HepG2 (cell line): ENCODE data around the gene TNS1. TPM values are rescaled to one million over a fixed set of nuclear protein-coding genes. Genes with fewer than 3 reads are reported as not detected.

Experiments used
- ARNTL ChIP-seq: sonication (generic); formaldehyde crosslinking; IDR thresholded peaks from 2 replicates; pipeline ENCODE4 v1.4.0; 2020; ENCODE audit warnings: mild to moderate bottlenecking, missing genetic modification reagents
- ATF7-NPFF ChIP-seq: sonication (generic); formaldehyde crosslinking; IDR thresholded peaks from 2 replicates; pipeline ENCODE4 v1.8.1; 2023; ENCODE audit warnings: mild to moderate bottlenecking, low read depth, missing genetic modification reagents, moderate library complexity
- BATF2 ChIP-seq: sonication (generic); formaldehyde crosslinking; IDR thresholded peaks from 2 replicates; pipeline ENCODE4 v1.8.0; 2022; ENCODE audit warnings: mild to moderate bottlenecking, missing genetic modification reagents, moderate library complexity
- BRCA1 ChIP-seq: sonication (generic); formaldehyde crosslinking; IDR thresholded peaks from 2 replicates; pipeline ENCODE4 v1.4.0; 2020; ENCODE audit warnings: missing genetic modification reagents
- FOXA1 ChIP-seq, 2 experiments: fragments of 450-650 bp in 1 of 2; sonication (generic) in 1 of 2; formaldehyde crosslinking in 1 of 2; IDR thresholded peaks; 2 replicates each; pipeline versions ENCODE4 v1.4.0 to v1.6.1; 2016 to 2020; ENCODE audit warnings: missing genetic modification reagents in 1 of 2
- HCFC1 ChIP-seq: fragments of 150-350 bp; IDR thresholded peaks from 2 replicates; pipeline ENCODE4 v1.6.1; 2014; ENCODE audit warnings: low read depth, low read length
- KDM2A ChIP-seq: sonication (generic); formaldehyde crosslinking; IDR thresholded peaks from 2 replicates; pipeline ENCODE4 v1.4.0; 2020; ENCODE audit warnings: low read depth, missing genetic modification reagents, borderline replicate concordance
- MIXL1 ChIP-seq: IDR thresholded peaks from 2 replicates; pipeline ENCODE4 v1.6.1; 2016
- SMAD3 ChIP-seq: sonication (generic); formaldehyde crosslinking; IDR thresholded peaks from 2 replicates; pipeline ENCODE4 v1.4.0; 2020; ENCODE audit warnings: missing genetic modification reagents
- SMAD9 ChIP-seq: sonication (generic); formaldehyde crosslinking; IDR thresholded peaks from 2 replicates; pipeline ENCODE4 v1.5.1; 2020; ENCODE audit warnings: mild to moderate bottlenecking, missing genetic modification reagents
- TOE1 ChIP-seq: sonication (generic); formaldehyde crosslinking; IDR thresholded peaks from 2 replicates; pipeline ENCODE4 v1.4.0; 2020; ENCODE audit warnings: mild to moderate bottlenecking, missing genetic modification reagents
- ZNF136 ChIP-seq: sonication (generic); formaldehyde crosslinking; IDR thresholded peaks from 2 replicates; pipeline ENCODE4 v1.8.1; 2022; ENCODE audit warnings: low read depth, mild to moderate bottlenecking, moderate library complexity, missing genetic modification reagents
- ZNF407 ChIP-seq: sonication (generic); formaldehyde crosslinking; IDR thresholded peaks from one replicate; pipeline ENCODE4 v1.5.1; 2020; ENCODE audit warnings: mild to moderate bottlenecking, missing genetic modification reagents; ENCODE audit errors: not compliant biosample characterization
- ZNF496 ChIP-seq: sonication (generic); formaldehyde crosslinking; IDR thresholded peaks from 2 replicates; pipeline ENCODE4 v1.8.1; 2023; ENCODE audit warnings: mild to moderate bottlenecking, moderate library complexity, missing genetic modification reagents; ENCODE audit not compliant: insufficient replicate concordance
- ZSCAN29 ChIP-seq: sonication (generic); formaldehyde crosslinking; conservative IDR thresholded peaks from 2 replicates; pipeline ENCODE4 v1.4.0; 2020; ENCODE audit warnings: mild to moderate bottlenecking, missing genetic modification reagents
- polyA plus RNA-seq, 8 experiments: library from polyadenylated mRNA; depleted of rRNA in 3 of 8; stranded (reverse) in 7 of 8; unstranded in 1 of 8; fragments of >200 nt; fragmentation: Illumina TruSeq in 4 of 8; extraction: Trizol in 4 of 8; gene quantifications; 2 replicates each; pipeline versions ENCODE4 v1.2.1 to v1.2.3, GENCODE V29; 2011 to 2016; ENCODE audit warnings: low read depth in 4 of 8, missing spikeins in 1 of 8, mixed read lengths in 1 of 8; ENCODE audit not compliant: insufficient read depth in 1 of 8
- total RNA-seq, 5 experiments: library from RNA; depleted of rRNA; stranded (reverse); fragments of >200 nt; fragmentation: Illumina TruSeq; extraction: Trizol; gene quantifications; 2 replicates each; pipeline ENCODE4 v1.2.3, GENCODE V29; 2016; ENCODE audit warnings: low read depth in 1 of 5
- TF ChIP-seq, protein P1 (sequence below): sonication (generic); formaldehyde crosslinking; IDR thresholded peaks from 2 replicates; pipeline ENCODE4 v1.5.0; 2020; ENCODE audit warnings: missing genetic modification reagents
- TF ChIP-seq, protein P2 (sequence below): sonication (generic); formaldehyde crosslinking; IDR thresholded peaks from 2 replicates; pipeline ENCODE4 v1.5.1; 2020; ENCODE audit warnings: missing genetic modification reagents, mild to moderate bottlenecking, borderline replicate concordance

TNS1 gene
- total and polyA plus RNA-seq, 2 of the 13 experiments (the other 11 are each of a cell fraction or from before 2014, with no cell fraction given) = 1.9 to 118 TPM

GRCh38 chr2:217901835-217902378 is 100.9 kb downstream of the TNS1 start (continued):
- TF ChIP-seq KDM2A (CRISPR knock-in tag) = no peak
- TF ChIP-seq MIXL1 = 0 out of 2 replicates have a peak, but pooled peaks have one; percentile 7
- TF ChIP-seq ZNF136 (CRISPR knock-in tag) = no peak
- no peak for TF ChIP-seq BRCA1 (CRISPR knock-in tag)
- no peak for TF ChIP-seq TOE1 (CRISPR knock-in tag)
- no peak for TF ChIP-seq BATF2 (CRISPR knock-in tag)
- TF ChIP-seq, protein P1, sequence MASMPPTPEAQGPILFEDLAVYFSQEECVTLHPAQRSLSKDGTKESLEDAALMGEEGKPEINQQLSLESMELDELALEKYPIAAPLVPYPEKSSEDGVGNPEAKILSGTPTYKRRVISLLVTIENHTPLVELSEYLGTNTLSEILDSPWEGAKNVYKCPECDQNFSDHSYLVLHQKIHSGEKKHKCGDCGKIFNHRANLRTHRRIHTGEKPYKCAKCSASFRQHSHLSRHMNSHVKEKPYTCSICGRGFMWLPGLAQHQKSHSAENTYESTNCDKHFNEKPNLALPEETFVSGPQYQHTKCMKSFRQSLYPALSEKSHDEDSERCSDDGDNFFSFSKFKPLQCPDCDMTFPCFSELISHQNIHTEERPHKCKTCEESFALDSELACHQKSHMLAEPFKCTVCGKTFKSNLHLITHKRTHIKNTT = no peak
- TF ChIP-seq SMAD3 (CRISPR knock-in tag) = no peak
- no peak for TF ChIP-seq ZNF407 (CRISPR knock-in tag)
- no peak for TF ChIP-seq ZNF496 (CRISPR knock-in tag)
- TF ChIP-seq SMAD9 (CRISPR knock-in tag) = no peak
- no peak for TF ChIP-seq HCFC1
- TF ChIP-seq ZSCAN29 (CRISPR knock-in tag) = no peak
- TF ChIP-seq FOXA1 (IDR thresholded peaks at IDR 0.05) = no peak
- no peak for TF ChIP-seq FOXA1 (CRISPR knock-in tag; IDR thresholded peaks at IDR 0.05)
- TF ChIP-seq, protein P2, sequence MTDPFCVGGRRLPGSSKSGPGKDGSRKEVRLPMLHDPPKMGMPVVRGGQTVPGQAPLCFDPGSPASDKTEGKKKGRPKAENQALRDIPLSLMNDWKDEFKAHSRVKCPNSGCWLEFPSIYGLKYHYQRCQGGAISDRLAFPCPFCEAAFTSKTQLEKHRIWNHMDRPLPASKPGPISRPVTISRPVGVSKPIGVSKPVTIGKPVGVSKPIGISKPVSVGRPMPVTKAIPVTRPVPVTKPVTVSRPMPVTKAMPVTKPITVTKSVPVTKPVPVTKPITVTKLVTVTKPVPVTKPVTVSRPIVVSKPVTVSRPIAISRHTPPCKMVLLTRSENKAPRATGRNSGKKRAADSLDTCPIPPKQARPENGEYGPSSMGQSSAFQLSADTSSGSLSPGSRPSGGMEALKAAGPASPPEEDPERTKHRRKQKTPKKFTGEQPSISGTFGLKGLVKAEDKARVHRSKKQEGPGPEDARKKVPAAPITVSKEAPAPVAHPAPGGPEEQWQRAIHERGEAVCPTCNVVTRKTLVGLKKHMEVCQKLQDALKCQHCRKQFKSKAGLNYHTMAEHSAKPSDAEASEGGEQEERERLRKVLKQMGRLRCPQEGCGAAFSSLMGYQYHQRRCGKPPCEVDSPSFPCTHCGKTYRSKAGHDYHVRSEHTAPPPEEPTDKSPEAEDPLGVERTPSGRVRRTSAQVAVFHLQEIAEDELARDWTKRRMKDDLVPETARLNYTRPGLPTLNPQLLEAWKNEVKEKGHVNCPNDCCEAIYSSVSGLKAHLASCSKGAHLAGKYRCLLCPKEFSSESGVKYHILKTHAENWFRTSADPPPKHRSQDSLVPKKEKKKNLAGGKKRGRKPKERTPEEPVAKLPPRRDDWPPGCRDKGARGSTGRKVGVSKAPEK (CRISPR knock-in tag) = no peak
- TF ChIP-seq ATF7-NPFF = no peak
- no peak for TF ChIP-seq ARNTL (CRISPR knock-in tag)
